Keratinocyte (primary cell): Measurements from ENCODE around the gene RUNX1. TPM values are rescaled to one million over a fixed set of nuclear protein-coding genes. Genes with fewer than 3 reads are reported as not detected.

ENCODE experiments used
- DNase-seq: peaks from one replicate; pipeline ENCODE4 v3.0.0-alpha.2; 2011; ENCODE audit warnings: low read depth, missing footprints, low spot score
- FAIRE-seq: peaks from 2 replicates; lab custom pipeline; 2011; peaks lifted over from hg19 to GRCh38; lab: Jason Lieb, UNC
- H2AFZ ChIP-seq: 2 replicates; pipeline ENCODE4 v1.6.0; 2012; ENCODE audit warnings: low read length, control low read depth, inconsistent platforms; ENCODE audit not compliant: control insufficient read depth
- H3K27ac ChIP-seq: 2 replicates; pipeline ENCODE4 v1.5.1; 2011; ENCODE audit warnings: low read length; ENCODE audit not compliant: control insufficient read depth, insufficient read depth
- H3K27me3 ChIP-seq: 3 replicates; pipeline ENCODE4 v1.6.0; 2011; ENCODE audit warnings: low read length; ENCODE audit not compliant: control insufficient read depth, insufficient read depth; ENCODE audit errors: extremely low read depth
- H3K36me3 ChIP-seq, 2 experiments: 2 replicates in 1 of 2; 3 replicates in 1 of 2; pipeline ENCODE4 v1.5.1; 2011; ENCODE audit warnings: low read length in 2 of 2, mild to moderate bottlenecking in 1 of 2; ENCODE audit not compliant: control insufficient read depth in 2 of 2, insufficient read depth in 2 of 2; ENCODE audit errors: extremely low read depth in 1 of 2
- H3K4me1 ChIP-seq: 3 replicates; pipeline ENCODE4 v1.5.1; 2011; ENCODE audit warnings: low read length; ENCODE audit not compliant: control insufficient read depth, insufficient read depth; ENCODE audit errors: extremely low read depth
- H3K4me2 ChIP-seq: 3 replicates; pipeline ENCODE4 v1.6.0; 2011; ENCODE audit warnings: low read depth, low read length; ENCODE audit not compliant: control insufficient read depth, insufficient read depth; ENCODE audit errors: extremely low read depth
- H3K4me3 ChIP-seq, 3 experiments: fragments of 200-600 bp in 1 of 3; sonication (generic) in 1 of 3; 2 replicates in 2 of 3; 3 replicates in 1 of 3; pipeline ENCODE4 v1.5.1; 2011 to 2016; ENCODE audit warnings: low read length in 3 of 3, mild to moderate bottlenecking in 3 of 3, control low read depth in 2 of 3, inconsistent platforms in 1 of 3, low read depth in 1 of 3, mixed read lengths in 1 of 3, mixed run types in 1 of 3, moderate library complexity in 1 of 3; ENCODE audit not compliant: control insufficient read depth in 2 of 3, insufficient read depth in 2 of 3; ENCODE audit errors: extremely low read depth in 1 of 3
- H3K79me2 ChIP-seq: 2 replicates; pipeline ENCODE4 v1.6.0; 2012; ENCODE audit warnings: low read length; ENCODE audit not compliant: control insufficient read depth, insufficient read depth
- H3K9ac ChIP-seq: 3 replicates; pipeline ENCODE4 v1.6.0; 2011; ENCODE audit warnings: low read length; ENCODE audit not compliant: control insufficient read depth, insufficient read depth; ENCODE audit errors: extremely low read depth
- H3K9me1 ChIP-seq: 3 replicates; pipeline ENCODE4 v1.6.0; 2011; ENCODE audit warnings: low read length; ENCODE audit not compliant: control insufficient read depth, insufficient read depth; ENCODE audit errors: extremely low read depth
- H3K9me3 ChIP-seq: 2 replicates; pipeline ENCODE4 v1.5.1; 2012; ENCODE audit warnings: low read depth, low read length; ENCODE audit not compliant: control insufficient read depth
- H4K20me1 ChIP-seq: 3 replicates; pipeline ENCODE4 v1.6.0; 2011; ENCODE audit warnings: low read length; ENCODE audit not compliant: control insufficient read depth, insufficient read depth; ENCODE audit errors: extremely low read depth
- CTCF ChIP-seq, 3 experiments: IDR thresholded peaks in 1 of 3; conservative IDR thresholded peaks in 1 of 3; optimal IDR thresholded peaks in 1 of 3; 2 replicates in 2 of 3; 3 replicates in 1 of 3; pipeline versions ENCODE3 to v1.5.1; 2011; ENCODE audit warnings: low read length in 3 of 3, mild to moderate bottlenecking in 3 of 3, moderate library complexity in 2 of 3, control low read depth in 1 of 3, inconsistent platforms in 1 of 3; ENCODE audit not compliant: insufficient read depth in 2 of 3; ENCODE audit errors: extremely low read depth in 1 of 3
- EZH2 ChIP-seq: IDR thresholded peaks from one replicate; pipeline ENCODE4 v1.6.1; 2012; ENCODE audit warnings: inconsistent platforms, mild to moderate bottlenecking, low read length, moderate library complexity
- dilution Hi-C: fragments of 300-500 bp; cut with MboI; formaldehyde crosslinking; loops from one replicate; pipeline ENCODE4 v1.7.0; 2020; ENCODE audit warnings: low sequenced_read_pairs; ENCODE audit not compliant: extremely low pct_ligation_motif_present
- polyA plus RNA-seq, 5 experiments: library from polyadenylated mRNA; depleted of rRNA in 3 of 5; stranded (reverse) in 3 of 5; stranded (forward) in 1 of 5; unstranded in 1 of 5; fragments of >200 nt; gene quantifications; 1 replicate in 1 of 5; 2 replicates in 3 of 5; 3 replicates in 1 of 5; pipeline versions ENCODE4 v1.2.1 to v1.2.3, GENCODE V29; 2011 to 2012; ENCODE audit warnings: missing spikeins in 2 of 5, low read depth in 1 of 5, low replicate concordance in 1 of 5

RUNX1 gene
- polyA plus RNA-seq, 1 donor (not counting 4 experiments of a cell fraction or from before 2014, with no cell fraction given) = 44.9 TPM

GRCh38 chr21:34754690-34755647 is 294.1 kb downstream of the RUNX1 start:
- no peak overlapping the region for H3K27ac ChIP-seq
- no peak overlapping the region for H3K4me2 ChIP-seq
- DNase-seq (no peak), FAIRE-seq (no peak)
- dilution Hi-C loops = no loop called here
- no peaks in the 10 kb centered on the region for H3K79me2 ChIP-seq
- no peaks in the 10 kb centered on the region for H3K9me3 ChIP-seq
- no peak overlapping the region for H3K9ac ChIP-seq
- no peaks in the 10 kb centered on the region for H3K36me3 ChIP-seq
- no peak for TF ChIP-seq EZH2
- no peak for TF ChIP-seq CTCF (optimal IDR thresholded peaks at IDR 0.05 in 1 of 3, IDR thresholded peaks at IDR 0.05 in 1 of 3, conservative IDR thresholded peaks at IDR 0.05 in 1 of 3; ENCODE audit: extremely low read depth in 1 of 3, insufficient read depth in 2 of 3, low read length in 3 of 3)
- no peak overlapping the region for H3K4me3 ChIP-seq
- no peaks in the 10 kb centered on the region for H4K20me1 ChIP-seq
- no peak overlapping the region for H2AFZ ChIP-seq
- no peaks in the 10 kb centered on the region for H3K4me1 ChIP-seq
- peaks cover 16% of the 10 kb centered on the region for H3K27me3 ChIP-seq
- H3K9me1 ChIP-seq = no peaks in the 10 kb centered on the region

GRCh38 chr21:34748862-34749261 is 300.2 kb downstream of the RUNX1 start:
- Histone ChIP-seq H4K20me1 (no peaks in the 10 kb centered on the region), H3K27me3 (peaks cover 3% of the 10 kb centered on the region), H3K9me1 (no peaks in the 10 kb centered on the region), H3K4me3 (no peak overlapping the region), H3K4me2 (no peak overlapping the region), H2AFZ (no peak overlapping the region), H3K79me2 (no peaks in the 10 kb centered on the region), H3K4me1 (peaks cover 16% of the 10 kb centered on the region), H3K9me3 (no peaks in the 10 kb centered on the region), H3K27ac (no peak overlapping the region), H3K36me3 (no peaks in the 10 kb centered on the region), H3K9ac (no peak overlapping the region)
- DNase-seq (no peak), FAIRE-seq (no peak)
- dilution Hi-C loops = no loop called here
- no peak for TF ChIP-seq EZH2
- no peak for TF ChIP-seq CTCF (optimal IDR thresholded peaks at IDR 0.05 in 1 of 3, IDR thresholded peaks at IDR 0.05 in 1 of 3, conservative IDR thresholded peaks at IDR 0.05 in 1 of 3; ENCODE audit: extremely low read depth in 1 of 3, insufficient read depth in 2 of 3, low read length in 3 of 3)
